Tibial nerve (tissue), 4 donors: Measurements from ENCODE around the gene ZFP90. TPM values are rescaled to one million over a fixed set of nuclear protein-coding genes. Genes with fewer than 3 reads are reported as not detected.
"Not testable (repeated sequence)": the region's sequence is repeated elsewhere in the genome, so short reads cannot be mapped to it uniquely, and the experiment has no call there.

Source experiments
- DNase-seq, 2 donors: peaks; one replicate each; pipeline ENCODE4 v3.0.0-alpha.2; 2019; ENCODE audit warnings: low spot score in 2 of 2
- H3K27ac ChIP-seq, 4 donors: fragments of 200-600 bp; sonication (generic) in 3 of 4; one replicate each; pipeline ENCODE4 v1.5.1; 2017 to 2019; ENCODE audit warnings: mild to moderate bottlenecking in 1 of 4
- H3K27me3 ChIP-seq, 2 donors: fragments of 200-600 bp; sonication (generic) in 1 of 2; one replicate each; pipeline versions ENCODE4 v1.5.1 to v1.6.0; 2017 to 2019
- H3K36me3 ChIP-seq, 3 donors: fragments of 200-600 bp; sonication (generic); one replicate each; pipeline ENCODE4 v1.5.1; 2018 to 2019
- H3K4me1 ChIP-seq, 4 donors: fragments of 200-600 bp; sonication (generic) in 3 of 4; one replicate each; pipeline ENCODE4 v1.5.1; 2017 to 2019
- H3K4me3 ChIP-seq, 4 donors: fragments of 200-600 bp; sonication (generic) in 3 of 4; one replicate each; pipeline ENCODE4 v1.5.1; 2017 to 2019; ENCODE audit warnings: mild to moderate bottlenecking in 1 of 4, moderate library complexity in 1 of 4
- H3K9me3 ChIP-seq, 4 donors: fragments of 200-600 bp; sonication (generic) in 3 of 4; one replicate each; pipeline ENCODE4 v1.5.1; 2017 to 2019
- EP300 ChIP-seq, 2 donors: sonication (generic); formaldehyde crosslinking; IDR thresholded peaks; one replicate each; pipeline ENCODE4 v1.6.1; 2017; ENCODE audit warnings: antibody characterized with exemption in 2 of 2, mild to moderate bottlenecking in 1 of 2
- POLR2A ChIP-seq, 2 donors: fragments of 450-650 bp; IDR thresholded peaks; one replicate each; pipeline ENCODE4 v1.6.1; 2017; ENCODE audit warnings: antibody characterized with exemption in 2 of 2, mild to moderate bottlenecking in 2 of 2, moderate library complexity in 2 of 2
- WGBS, 2 donors: methylation state at CpG; one replicate each; pipeline ENCODE4 v1.1.5; 2018; 5-methylcytosine and 5-hydroxymethylcytosine counted together
- total RNA-seq, 4 donors: library from RNA; depleted of rRNA; stranded (reverse); fragments of >200 nt; gene quantifications; one replicate each; pipeline ENCODE4 v1.1.0, GENCODE V29; 2016
- TF ChIP-seq, protein P1 (sequence below), 5 experiments: fragments of 200-600 bp in 3 of 5; fragments of 450-650 bp in 2 of 5; sonication (generic) in 3 of 5; IDR thresholded peaks; one replicate each; pipeline ENCODE4 v1.5.1; 2016 to 2019; ENCODE audit warnings: antibody characterized with exemption in 5 of 5, mild to moderate bottlenecking in 3 of 5, moderate library complexity in 2 of 5

Gene ZFP90
- total RNA-seq, 4 donors from 2014 or later: 32.1 to 66.9 (median 48.2) TPM

DNA sequence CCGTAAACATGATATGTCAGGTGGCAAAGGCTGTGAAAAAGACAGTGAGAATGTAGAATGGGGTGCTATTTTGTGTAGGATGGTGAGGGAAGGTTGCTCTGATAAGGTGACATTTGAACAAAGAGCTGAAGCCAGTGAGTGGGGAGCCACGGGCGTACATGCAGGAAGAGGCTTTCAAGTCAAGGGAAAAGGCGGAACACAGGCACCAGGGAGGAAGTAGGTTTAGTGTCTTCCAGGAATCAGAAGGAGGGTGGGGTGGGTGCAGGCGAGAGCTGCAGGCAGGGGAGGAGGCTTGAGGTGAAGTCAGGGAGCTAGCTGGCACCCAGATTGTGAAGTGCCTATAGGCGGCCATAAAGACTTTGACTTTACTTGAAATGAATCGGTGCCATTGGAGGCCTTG, 14.1 kb downstream of the ZFP90 start:
- 95 to 98% methylated on average over 7 of the region's 7 CpGs for WGBS, 2 donors
- H3K4me1 ChIP-seq: no peaks in the 10 kb centered on the region
- H3K36me3 ChIP-seq: peaks cover 3 to 100% (median 29%) of the 10 kb centered on the region in 3 donors

DNA sequence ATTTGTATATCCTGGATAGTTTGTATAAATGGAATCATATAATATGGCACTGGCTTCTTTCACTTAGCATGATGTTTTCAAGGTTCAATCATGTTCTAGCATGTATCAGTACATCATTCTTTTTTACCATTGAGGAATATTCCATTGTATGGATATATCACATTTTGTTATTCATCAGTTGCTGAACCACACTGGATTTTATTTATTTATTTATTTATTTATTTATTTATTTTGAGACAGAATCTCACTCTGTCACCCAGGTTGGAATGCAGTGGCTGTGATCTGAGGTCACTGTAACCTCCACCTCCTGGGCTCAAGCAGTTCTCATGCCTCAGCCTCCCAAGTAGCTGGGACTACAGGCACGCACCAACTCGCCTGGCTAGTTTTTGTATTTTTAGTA, 21.2 kb downstream of the ZFP90 start:
- peaks cover 23 to 100% (median 73%) of the 10 kb centered on the region in 4 donors for H3K9me3 ChIP-seq
- 95 to 96% methylated on average over 2 of the region's 2 CpGs for WGBS, 2 donors
- peaks cover 28 to 100% (median 71%) of the 10 kb centered on the region in 3 donors for H3K36me3 ChIP-seq
- not testable (repeated sequence) for H3K4me1 ChIP-seq, H3K27me3 ChIP-seq, H3K27ac ChIP-seq, H3K4me3 ChIP-seq, DNase-seq

More for the DNA sequence above, 14.1 kb downstream of the ZFP90 start:
- Histone ChIP-seq H3K9me3 (peaks cover 3 to 95% (median 33%) of the 10 kb centered on the region in 4 donors), H3K4me3 (no peak overlapping the region), H3K27ac (no peak overlapping the region), H3K27me3 (no peaks in the 10 kb centered on the region)
- no peak for DNase-seq
- TF ChIP-seq POLR2A (IDR thresholded peaks at IDR 0.05): no peak
- no peak for TF ChIP-seq EP300 (IDR thresholded peaks at IDR 0.05)
- TF ChIP-seq, protein P1, sequence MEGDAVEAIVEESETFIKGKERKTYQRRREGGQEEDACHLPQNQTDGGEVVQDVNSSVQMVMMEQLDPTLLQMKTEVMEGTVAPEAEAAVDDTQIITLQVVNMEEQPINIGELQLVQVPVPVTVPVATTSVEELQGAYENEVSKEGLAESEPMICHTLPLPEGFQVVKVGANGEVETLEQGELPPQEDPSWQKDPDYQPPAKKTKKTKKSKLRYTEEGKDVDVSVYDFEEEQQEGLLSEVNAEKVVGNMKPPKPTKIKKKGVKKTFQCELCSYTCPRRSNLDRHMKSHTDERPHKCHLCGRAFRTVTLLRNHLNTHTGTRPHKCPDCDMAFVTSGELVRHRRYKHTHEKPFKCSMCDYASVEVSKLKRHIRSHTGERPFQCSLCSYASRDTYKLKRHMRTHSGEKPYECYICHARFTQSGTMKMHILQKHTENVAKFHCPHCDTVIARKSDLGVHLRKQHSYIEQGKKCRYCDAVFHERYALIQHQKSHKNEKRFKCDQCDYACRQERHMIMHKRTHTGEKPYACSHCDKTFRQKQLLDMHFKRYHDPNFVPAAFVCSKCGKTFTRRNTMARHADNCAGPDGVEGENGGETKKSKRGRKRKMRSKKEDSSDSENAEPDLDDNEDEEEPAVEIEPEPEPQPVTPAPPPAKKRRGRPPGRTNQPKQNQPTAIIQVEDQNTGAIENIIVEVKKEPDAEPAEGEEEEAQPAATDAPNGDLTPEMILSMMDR (IDR thresholded peaks at IDR 0.05): no peak

DNA sequence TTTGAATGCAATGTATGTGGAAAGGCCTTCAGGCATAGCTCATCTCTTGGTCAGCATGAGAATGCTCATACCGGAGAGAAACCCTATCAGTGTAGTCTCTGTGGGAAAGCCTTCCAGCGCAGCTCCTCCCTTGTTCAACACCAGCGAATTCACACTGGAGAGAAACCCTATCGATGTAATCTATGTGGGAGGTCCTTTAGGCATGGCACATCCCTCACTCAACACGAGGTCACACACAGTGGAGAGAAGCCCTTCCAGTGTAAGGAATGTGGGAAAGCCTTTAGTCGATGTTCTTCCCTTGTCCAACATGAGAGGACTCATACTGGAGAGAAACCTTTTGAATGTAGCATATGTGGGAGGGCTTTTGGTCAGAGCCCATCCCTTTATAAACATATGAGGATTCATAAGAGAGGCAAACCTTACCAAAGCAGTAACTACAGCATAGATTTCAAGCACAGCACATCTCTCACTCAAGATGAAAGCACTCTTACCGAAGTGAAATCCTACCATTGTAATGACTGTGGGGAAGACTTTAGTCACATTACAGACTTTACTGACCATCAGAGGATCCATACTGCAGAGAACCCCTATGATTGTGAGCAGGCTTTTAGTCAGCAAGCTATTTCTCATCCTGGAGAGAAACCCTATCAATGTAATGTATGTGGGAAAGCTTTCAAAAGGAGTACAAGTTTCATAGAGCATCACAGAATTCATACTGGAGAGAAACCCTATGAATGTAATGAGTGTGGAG, 24.7 kb downstream of the ZFP90 start:
- no peak for DNase-seq
- Histone ChIP-seq H3K36me3 (peaks cover 25 to 100% (median 49%) of the 10 kb centered on the region in 3 donors), H3K27ac (no peak overlapping the region), H3K27me3 (no peaks in the 10 kb centered on the region), H3K4me3 (no peak overlapping the region), H3K4me1 (no peaks in the 10 kb centered on the region), H3K9me3 (peaks cover 24 to 100% (median 81%) of the 10 kb centered on the region in 4 donors)
- WGBS, 2 donors: 95 to 96% methylated on average over 6 to 7 of the region's 7 CpGs
- no peak for TF ChIP-seq EP300 (IDR thresholded peaks at IDR 0.05)
- TF ChIP-seq, protein P1 (IDR thresholded peaks at IDR 0.05): no peak
- no peak for TF ChIP-seq POLR2A (IDR thresholded peaks at IDR 0.05)

DNA sequence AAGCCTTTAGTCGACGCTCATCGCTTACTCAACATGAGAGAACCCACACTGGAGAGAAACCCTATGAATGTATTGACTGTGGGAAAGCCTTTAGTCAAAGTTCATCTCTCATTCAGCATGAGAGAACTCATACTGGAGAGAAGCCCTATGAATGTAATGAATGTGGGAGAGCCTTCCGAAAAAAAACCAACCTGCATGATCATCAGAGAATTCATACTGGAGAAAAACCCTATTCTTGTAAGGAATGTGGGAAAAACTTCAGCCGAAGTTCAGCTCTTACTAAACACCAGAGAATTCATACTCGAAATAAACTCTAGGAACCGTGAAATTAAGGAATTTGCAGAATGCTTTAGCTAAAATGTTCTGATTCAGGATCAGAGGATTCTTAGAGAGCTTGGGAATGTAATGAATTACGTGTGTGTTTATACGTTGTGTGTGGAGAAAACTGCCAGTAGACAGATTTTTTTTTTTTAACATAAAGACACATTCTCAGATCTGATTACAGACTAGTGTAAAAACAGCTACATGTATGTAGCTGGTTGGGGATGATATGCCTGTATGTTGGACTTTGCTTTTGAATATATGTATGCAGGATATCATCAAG, 25.4 kb downstream of the ZFP90 start:
- no peak for DNase-seq
- H3K4me3 ChIP-seq: no peak overlapping the region
- TF ChIP-seq POLR2A (IDR thresholded peaks at IDR 0.05): no peak
- TF ChIP-seq EP300 (IDR thresholded peaks at IDR 0.05): no peak
- TF ChIP-seq, protein P1 (IDR thresholded peaks at IDR 0.05): no peak
- H3K27me3 ChIP-seq: no peaks in the 10 kb centered on the region
- H3K4me1 ChIP-seq: no peaks in the 10 kb centered on the region
- H3K9me3 ChIP-seq: peaks cover 19 to 100% (median 79%) of the 10 kb centered on the region in 4 donors
- peaks cover 25 to 100% (median 42%) of the 10 kb centered on the region in 3 donors for H3K36me3 ChIP-seq
- H3K27ac ChIP-seq: no peak overlapping the region
- 96 to 98% methylated on average over 9 of the region's 9 CpGs for WGBS, 2 donors

DNA sequence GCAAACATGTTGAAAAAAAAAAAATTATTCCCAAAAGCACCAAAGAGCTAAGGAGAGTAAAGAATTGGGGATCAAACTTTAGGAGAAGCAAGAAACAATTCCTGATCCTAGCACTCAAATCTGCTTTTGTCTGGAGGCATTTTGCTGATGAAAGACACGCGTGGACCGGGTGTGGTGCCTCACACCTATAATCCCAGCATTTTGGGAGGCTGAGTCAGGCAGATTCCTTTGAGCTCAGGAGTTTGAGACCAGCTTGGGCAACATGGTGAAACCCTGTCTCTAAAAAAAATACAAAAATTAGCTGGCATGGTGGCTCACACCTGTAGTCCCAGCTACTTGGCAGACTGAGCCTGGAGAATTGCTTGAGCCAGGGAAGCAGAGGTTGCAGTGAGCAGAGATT, 35.4 kb downstream of the ZFP90 start:
- Histone ChIP-seq H3K4me1 (no peaks in the 10 kb centered on the region), H3K9me3 (peaks cover 0 to 100% (median 47%) of the 10 kb centered on the region in 4 donors), H3K27me3 (no peaks in the 10 kb centered on the region), H3K4me3 (no peak overlapping the region), H3K36me3 (peaks cover 0 to 77% (median 0%) of the 10 kb centered on the region in 3 donors), H3K27ac (no peak overlapping the region)
- no peak for TF ChIP-seq EP300 (IDR thresholded peaks at IDR 0.05)
- no peak for TF ChIP-seq POLR2A (IDR thresholded peaks at IDR 0.05)
- TF ChIP-seq, protein P1 (IDR thresholded peaks at IDR 0.05): no peak
- no peak for DNase-seq
- WGBS, 2 donors: 97% methylated on average over 3 of the region's 3 CpGs
